ENCODE results near the gene MFSD6.
A peak's percentile ranks its signal among the peaks of the same experiment; 100 is the strongest.

GRCh38 chr2:190528521-190529001, 120.4 kb downstream of the MFSD6 start:
- peak; percentile 83 to 87; a peak in 4 of 5 replicates for TF ChIP-seq EP300 (IDR thresholded peaks at IDR 0.05)
- TF ChIP-seq RARB (CRISPR knock-in tag; IDR thresholded peaks at IDR 0.05), result no peak
- TF ChIP-seq ESRRA (IDR thresholded peaks at IDR 0.05; ENCODE audit: borderline replicate concordance, low read length), result no peak
- no peak for TF ChIP-seq POLR2AphosphoS2 (conservative IDR thresholded peaks at IDR 0.05; ENCODE audit: low read length)
- TF ChIP-seq CTCF (IDR thresholded peaks at IDR 0.05), result no peak
- no peak for TF ChIP-seq POLR2A (IDR thresholded peaks at IDR 0.05; ENCODE audit: low read length)
- no peak for TF ChIP-seq MAX (IDR thresholded peaks at IDR 0.05)
- TF ChIP-seq GATA3 (IDR thresholded peaks at IDR 0.05; ENCODE audit: borderline replicate concordance), result 0 out of 2 replicates have a peak, but pooled peaks have one; percentile 26
- no peak; a peak in 1 of 5 replicates for TF ChIP-seq RAD21 (conservative IDR thresholded peaks at IDR 0.05 in 1 of 2, IDR thresholded peaks at IDR 0.05 in 1 of 2)
